ENCODE measurements around the gene GNAL.

- no peak for TF ChIP-seq CTCF (IDR thresholded peaks at IDR 0.05; ENCODE audit: low read depth, low read length, poor library complexity, severe bottlenecking)
- TF ChIP-seq EZH2phosphoT487 (IDR thresholded peaks at IDR 0.05; ENCODE audit: borderline replicate concordance, low read length), result no peak
These were observed 23.9 kb upstream of the GNAL start for GRCh38 chr18:11665146-11665545.

All from DOHH2 (cell line).